Neuronal stem cell (in vitro differentiated cells): ENCODE results near the gene ADH4.

Source experiments
- DNase-seq: peaks from one replicate; pipeline ENCODE4 v3.0.0-alpha.2; 2013; ENCODE audit warnings: low spot score
- H2AFZ ChIP-seq: one replicate; pipeline ENCODE4 v1.6.1; 2013; ENCODE audit warnings: mild to moderate bottlenecking, low read length, inconsistent platforms
- H2AK5ac ChIP-seq: 2 replicates; pipeline ENCODE4 v1.6.1; 2013; ENCODE audit warnings: low read depth, mild to moderate bottlenecking, inconsistent platforms, low read length, moderate library complexity, mixed read lengths
- H2BK120ac ChIP-seq: 2 replicates; pipeline ENCODE4 v1.6.1; 2013; ENCODE audit warnings: low read depth, mild to moderate bottlenecking, inconsistent platforms, low read length, moderate library complexity, mixed read lengths
- H2BK12ac ChIP-seq: one replicate; pipeline ENCODE4 v1.6.1; 2013; ENCODE audit warnings: low read length, inconsistent platforms
- H2BK15ac ChIP-seq: 2 replicates; pipeline ENCODE4 v1.6.1; 2013; ENCODE audit warnings: mild to moderate bottlenecking, low read length, inconsistent platforms, mixed read lengths
- H2BK5ac ChIP-seq: one replicate; pipeline ENCODE4 v1.6.1; 2013; ENCODE audit warnings: inconsistent platforms, mild to moderate bottlenecking, low read length, moderate library complexity
- H3K14ac ChIP-seq: one replicate; pipeline ENCODE4 v1.6.1; 2013; ENCODE audit warnings: low read length, inconsistent platforms
- H3K18ac ChIP-seq: 2 replicates; pipeline ENCODE4 v1.6.1; 2013; ENCODE audit warnings: low read length, inconsistent platforms
- H3K23ac ChIP-seq: 2 replicates; pipeline ENCODE4 v1.6.1; 2013; ENCODE audit warnings: low read depth, mild to moderate bottlenecking, mixed read lengths, low read length, inconsistent platforms; ENCODE audit not compliant: poor library complexity
- H3K27ac ChIP-seq: replicated peaks from 3 replicates; pipeline ENCODE4 v1.5.1; 2013; ENCODE audit warnings: low read length, inconsistent platforms
- H3K27me3 ChIP-seq, 3 experiments: 2 replicates each; pipeline ENCODE4 v1.6.1; 2013; ENCODE audit warnings: low read length in 3 of 3, mild to moderate bottlenecking in 2 of 3, inconsistent platforms in 1 of 3, low read depth in 1 of 3, mixed read lengths in 1 of 3, moderate library complexity in 1 of 3; ENCODE audit not compliant: control insufficient read depth in 3 of 3, insufficient read depth in 3 of 3
- H3K36me3 ChIP-seq, 2 donors: replicated peaks in 1 of 2; 2 replicates each; pipeline ENCODE4 v1.6.1; 2013; ENCODE audit warnings: low read length in 2 of 2; ENCODE audit not compliant: control insufficient read depth in 2 of 2, insufficient read depth in 2 of 2
- H3K4ac ChIP-seq: 2 replicates; pipeline ENCODE4 v1.6.1; 2013; ENCODE audit warnings: inconsistent platforms, mild to moderate bottlenecking, low read length, moderate library complexity
- H3K4me1 ChIP-seq, 2 donors: 1 replicate in 1 of 2; 2 replicates in 1 of 2; pipeline ENCODE4 v1.6.1; 2013; ENCODE audit warnings: low read length in 2 of 2, low read depth in 1 of 2; ENCODE audit not compliant: control insufficient read depth in 2 of 2, insufficient read depth in 1 of 2
- H3K4me2 ChIP-seq: one replicate; pipeline ENCODE4 v1.6.1; 2013; ENCODE audit warnings: mild to moderate bottlenecking, low read length, inconsistent platforms; ENCODE audit not compliant: insufficient read depth, poor library complexity, severe bottlenecking
- H3K4me3 ChIP-seq, 2 donors: 2 replicates each; pipeline ENCODE4 v1.5.1; 2013; ENCODE audit warnings: low read length in 2 of 2, mild to moderate bottlenecking in 2 of 2, inconsistent platforms in 1 of 2, moderate library complexity in 1 of 2
- H3K79me1 ChIP-seq: one replicate; pipeline ENCODE4 v1.6.1; 2013; ENCODE audit warnings: low read depth, mild to moderate bottlenecking, inconsistent platforms, low read length, moderate library complexity
- H3K9ac ChIP-seq: one replicate; pipeline ENCODE4 v1.6.1; 2013; ENCODE audit warnings: mild to moderate bottlenecking, low read depth, low read length, inconsistent platforms; ENCODE audit not compliant: poor library complexity
- H3K9me3 ChIP-seq, 2 donors: replicated peaks in 1 of 2; 2 replicates each; pipeline versions ENCODE3 to v1.6.1; 2013; ENCODE audit warnings: low read length in 2 of 2, mild to moderate bottlenecking in 2 of 2, inconsistent platforms in 1 of 2, low read depth in 1 of 2, mixed read lengths in 1 of 2, moderate library complexity in 1 of 2; ENCODE audit not compliant: control insufficient read depth in 2 of 2, insufficient read depth in 1 of 2
- H4K8ac ChIP-seq: one replicate; pipeline ENCODE4 v1.6.1; 2013; ENCODE audit warnings: low read depth, mild to moderate bottlenecking, inconsistent platforms, low read length, moderate library complexity
- H4K91ac ChIP-seq: one replicate; pipeline ENCODE4 v1.6.1; 2013; ENCODE audit warnings: low read length, low read depth, mild to moderate bottlenecking, inconsistent platforms; ENCODE audit not compliant: poor library complexity
- WGBS, 2 donors: extraction: QIAGEN DNeasy Blood & Tissue Kit; methylation state at CpG; one replicate each; pipeline ENCODE4 v1.1.7; 2013; ENCODE audit warnings: missing lambda C conversion rate in 2 of 2, mixed read lengths in 1 of 2; ENCODE audit not compliant: insufficient read length in 2 of 2, insufficient replicate concordance in 1 of 2; ENCODE audit errors: extremely low coverage in 2 of 2; 5-methylcytosine and 5-hydroxymethylcytosine counted together

ADH4 gene

DNA sequence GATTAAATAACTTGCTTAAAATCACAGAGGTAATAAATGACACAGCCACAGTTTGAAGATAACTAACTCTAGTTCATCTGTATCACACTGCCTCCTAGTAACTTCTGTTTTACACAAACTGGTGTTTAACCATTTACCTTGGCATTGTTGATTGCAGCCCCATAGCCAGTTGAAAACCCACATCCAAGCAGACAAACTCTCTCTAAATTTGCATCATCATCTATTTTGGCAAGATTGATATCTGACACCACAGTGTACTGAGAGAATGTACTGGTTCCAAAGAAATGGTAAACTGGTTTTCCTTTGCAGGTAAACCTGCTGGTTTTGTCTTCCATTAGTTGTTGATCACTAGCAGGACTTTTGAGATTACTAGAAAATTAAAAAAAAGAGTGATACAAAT is 7.8 kb downstream of the ADH4 start:
- Histone ChIP-seq H3K18ac (no peak overlapping the region), H3K27me3 (no peaks in the 10 kb centered on the region), H3K27ac (no peak overlapping the region), H2BK12ac (no peak overlapping the region), H2AFZ (no peak overlapping the region), H3K4ac (no peak overlapping the region), H3K9ac (no peak overlapping the region), H3K4me3 (no peak overlapping the region), H2BK120ac (no peak overlapping the region), H3K23ac (no peak overlapping the region), H4K91ac (no peak overlapping the region), H3K36me3 (no peaks in the 10 kb centered on the region), H3K4me2 (no peak overlapping the region), H3K4me1 (no peaks in the 10 kb centered on the region), H2BK5ac (no peak overlapping the region), H3K79me1 (no peaks in the 10 kb centered on the region), H3K14ac (no peak overlapping the region), H2AK5ac (no peak overlapping the region), H3K9me3 (no peaks in the 10 kb centered on the region), H4K8ac (no peak overlapping the region), H2BK15ac (no peak overlapping the region)
- DNase-seq = no peak

DNA sequence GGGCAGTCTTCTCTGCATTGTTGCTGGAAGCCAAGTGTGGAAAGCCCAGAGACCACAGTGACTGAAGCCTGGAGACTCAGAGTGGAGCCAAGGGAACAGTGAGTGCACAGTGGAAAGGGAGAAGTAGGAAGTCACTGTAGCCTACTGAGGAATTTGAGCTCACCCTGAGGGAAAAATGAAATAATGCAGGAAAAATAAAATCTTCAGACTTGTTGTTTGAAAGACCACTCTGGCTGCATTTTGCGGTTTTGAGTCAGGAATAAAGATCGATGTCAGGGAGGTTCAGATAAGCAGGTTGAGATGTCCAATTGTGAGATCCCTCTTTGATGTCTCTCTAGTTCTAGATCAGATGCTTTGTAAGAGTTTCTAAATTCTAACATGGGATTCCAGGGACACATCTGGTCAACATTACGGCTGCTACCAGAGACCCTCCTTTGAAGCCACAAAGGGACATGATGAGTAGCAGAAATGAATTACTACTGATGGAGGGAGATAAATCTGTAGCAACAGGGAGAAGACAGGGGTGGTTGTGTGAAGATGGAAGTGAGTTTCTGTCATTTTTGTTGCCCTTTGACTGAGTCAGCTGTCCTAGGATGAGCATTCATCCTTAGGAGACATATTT is 8.4 kb downstream of the ADH4 start:
- H3K23ac ChIP-seq = no peak overlapping the region
- H3K27ac ChIP-seq = no peak overlapping the region
- H2AK5ac ChIP-seq = no peak overlapping the region
- H2BK15ac ChIP-seq = no peak overlapping the region
- H3K9me3 ChIP-seq = no peaks in the 10 kb centered on the region
- no peaks in the 10 kb centered on the region for H3K4me1 ChIP-seq
- H3K18ac ChIP-seq = no peak overlapping the region
- H3K14ac ChIP-seq = no peak overlapping the region
- no peak overlapping the region for H2BK120ac ChIP-seq
- no peak overlapping the region for H2AFZ ChIP-seq
- no peak overlapping the region for H3K9ac ChIP-seq
- no peaks in the 10 kb centered on the region for H3K79me1 ChIP-seq
- no CpG with 5 or more reads among the region's 3 CpGs for WGBS, 2 donors
- no peak for DNase-seq
- no peak overlapping the region for H2BK5ac ChIP-seq
- H3K4me3 ChIP-seq = no peak overlapping the region
- no peak overlapping the region for H4K91ac ChIP-seq
- no peak overlapping the region for H2BK12ac ChIP-seq
- H4K8ac ChIP-seq = no peak overlapping the region
- H3K36me3 ChIP-seq = no peaks in the 10 kb centered on the region
- no peaks in the 10 kb centered on the region for H3K27me3 ChIP-seq
- H3K4ac ChIP-seq = no peak overlapping the region
- no peak overlapping the region for H3K4me2 ChIP-seq

DNA sequence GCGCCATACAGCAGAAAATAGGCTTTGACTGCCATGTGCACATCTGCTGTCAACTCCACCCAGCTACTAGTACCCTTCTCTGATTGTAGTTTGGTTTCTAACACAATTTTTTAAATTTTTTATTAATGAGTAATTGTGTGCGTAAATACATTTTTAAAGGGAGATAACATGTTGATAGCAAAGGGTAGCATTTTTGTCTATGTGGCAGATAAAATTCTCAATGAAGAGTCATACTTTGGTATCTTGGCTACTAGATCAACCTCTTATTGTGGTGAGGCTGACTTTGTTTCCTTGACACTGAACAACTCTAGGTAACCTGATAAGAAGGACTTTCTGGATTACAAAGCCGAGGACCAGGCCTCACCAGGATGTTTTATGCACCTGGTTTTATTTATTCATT is 9.5 kb downstream of the ADH4 start:
- DNase-seq = no peak
- no peaks in the 10 kb centered on the region for H3K36me3 ChIP-seq
- no peaks in the 10 kb centered on the region for H3K27me3 ChIP-seq
- peaks cover 0 to 3% of the 10 kb centered on the region in 2 donors for H3K9me3 ChIP-seq
- no peak overlapping the region for H3K18ac ChIP-seq
- H3K4me1 ChIP-seq = no peaks in the 10 kb centered on the region
- no peak overlapping the region for H2AK5ac ChIP-seq
- 100% methylated on average over 1 of the region's 3 CpGs; no CpG with 5 or more reads in 1 of the 2 donors for WGBS, 2 donors
- H3K9ac ChIP-seq = no peak overlapping the region
- H3K23ac ChIP-seq = no peak overlapping the region
- no peaks in the 10 kb centered on the region for H3K79me1 ChIP-seq
- no peak overlapping the region for H2BK5ac ChIP-seq
- no peak overlapping the region for H2BK120ac ChIP-seq
- H2BK15ac ChIP-seq = no peak overlapping the region
- no peak overlapping the region for H3K27ac ChIP-seq
- H3K14ac ChIP-seq = no peak overlapping the region
- H2BK12ac ChIP-seq = no peak overlapping the region
- H3K4me3 ChIP-seq = no peak overlapping the region
- no peak overlapping the region for H2AFZ ChIP-seq
- no peak overlapping the region for H3K4me2 ChIP-seq
- no peak overlapping the region for H4K8ac ChIP-seq
- H3K4ac ChIP-seq = no peak overlapping the region
- no peak overlapping the region for H4K91ac ChIP-seq

DNA sequence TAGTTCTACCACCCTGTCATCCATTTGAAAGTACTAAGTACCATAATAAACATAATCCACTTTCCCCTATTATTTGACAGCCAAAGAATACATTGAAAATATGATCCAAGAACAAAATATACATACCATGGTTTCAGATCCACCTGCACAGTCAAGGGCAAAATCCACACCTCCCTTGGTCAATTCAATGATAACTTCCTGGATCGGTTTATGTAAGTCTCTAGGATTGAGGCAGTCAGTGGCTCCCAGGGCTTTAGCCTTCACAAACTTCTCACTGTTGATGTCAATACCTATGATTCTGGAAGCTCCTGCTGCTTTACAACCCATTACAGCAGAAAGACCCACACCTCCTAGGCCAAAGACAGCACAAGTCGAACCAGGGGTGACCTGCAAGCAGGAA is 12.7 kb downstream of the ADH4 start:
- no peak for DNase-seq
- no peaks in the 10 kb centered on the region for H3K36me3 ChIP-seq
- H2AFZ ChIP-seq = no peak overlapping the region
- no peaks in the 10 kb centered on the region for H3K79me1 ChIP-seq
- H3K27me3 ChIP-seq = no peaks in the 10 kb centered on the region
- no peak overlapping the region for H3K9ac ChIP-seq
- H3K23ac ChIP-seq = no peak overlapping the region
- no peak overlapping the region for H2BK120ac ChIP-seq
- no CpG with 5 or more reads among the region's 2 CpGs for WGBS, 2 donors
- no peak overlapping the region for H3K4me2 ChIP-seq
- H4K8ac ChIP-seq = no peak overlapping the region
- H3K18ac ChIP-seq = no peak overlapping the region
- no peak overlapping the region for H4K91ac ChIP-seq
- H2AK5ac ChIP-seq = no peak overlapping the region
- no peak overlapping the region for H3K27ac ChIP-seq
- no peak overlapping the region for H2BK12ac ChIP-seq
- H3K14ac ChIP-seq = no peak overlapping the region
- H3K4me3 ChIP-seq = no peak overlapping the region
- peaks cover 0 to 6% of the 10 kb centered on the region in 2 donors for H3K9me3 ChIP-seq
- no peak overlapping the region for H2BK15ac ChIP-seq
- no peak overlapping the region for H3K4ac ChIP-seq
- no peaks in the 10 kb centered on the region for H3K4me1 ChIP-seq
- H2BK5ac ChIP-seq = no peak overlapping the region
